ENCODE results near the gene DMBX1. TPM values are rescaled to one million over a fixed set of nuclear protein-coding genes. Genes with fewer than 3 reads are reported as not detected.
A peak's percentile ranks its signal among the peaks of the same experiment; 100 is the strongest.

Gene DMBX1
- total RNA-seq, 1 donor = not detected

DNA sequence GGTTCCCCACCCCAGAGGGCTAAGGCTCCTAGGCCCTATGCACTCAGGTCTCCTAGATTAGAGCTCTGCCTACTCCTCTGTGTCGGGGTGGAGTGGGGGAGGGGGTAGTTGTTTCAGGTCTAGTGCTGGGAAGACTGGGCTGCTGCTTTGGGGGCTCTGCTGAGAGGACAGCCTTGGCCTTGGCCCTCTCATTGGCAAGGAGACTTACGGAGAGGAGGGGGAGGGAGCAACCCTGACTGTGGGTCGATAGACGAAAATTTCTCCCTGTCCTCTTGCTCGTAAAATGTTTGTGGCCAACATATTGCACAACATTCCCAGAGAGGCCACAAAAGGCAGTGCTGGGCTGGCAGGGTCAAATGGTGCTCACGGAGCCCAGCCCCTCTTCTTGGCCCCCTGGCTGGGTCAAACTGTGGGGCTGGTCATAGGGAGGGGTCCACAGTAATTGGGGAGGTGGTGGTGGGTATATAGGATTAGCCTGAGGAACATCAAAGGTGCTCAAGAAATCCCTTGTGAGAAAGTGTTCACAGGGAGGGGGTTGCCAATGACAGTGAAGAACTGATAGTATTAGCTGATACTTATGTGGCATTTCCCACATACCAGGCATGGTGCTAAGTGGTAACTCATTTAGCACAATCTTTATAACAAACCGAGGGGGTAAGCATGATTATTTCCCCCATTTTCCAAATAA is 8.5 kb upstream of the DMBX1 start:
- no peak for DNase-seq (ENCODE audit: low read depth in 2 of 3, low spot score in 2 of 3)

GRCh38 chr1:46481961-46482360 is 7.7 kb upstream of the DMBX1 start:
- no peak for DNase-seq (ENCODE audit: low read depth in 2 of 3, low spot score in 2 of 3)

GRCh38 chr1:46483589-46483988 is 6.0 kb upstream of the DMBX1 start:
- no peak for DNase-seq (ENCODE audit: low read depth in 2 of 3, low spot score in 2 of 3)

GRCh38 chr1:46484783-46485490 is 4.7 kb upstream of the DMBX1 start:
- DNase-seq (ENCODE audit: low read depth in 2 of 3, low spot score in 2 of 3) = no peak

- peak in 1 of 3 donors; percentile 18 for DNase-seq (ENCODE audit: low read depth in 2 of 3, low spot score in 2 of 3)
Measured at GRCh38 chr1:46485564-46486431, 3.8 kb upstream of the DMBX1 start.

DNA sequence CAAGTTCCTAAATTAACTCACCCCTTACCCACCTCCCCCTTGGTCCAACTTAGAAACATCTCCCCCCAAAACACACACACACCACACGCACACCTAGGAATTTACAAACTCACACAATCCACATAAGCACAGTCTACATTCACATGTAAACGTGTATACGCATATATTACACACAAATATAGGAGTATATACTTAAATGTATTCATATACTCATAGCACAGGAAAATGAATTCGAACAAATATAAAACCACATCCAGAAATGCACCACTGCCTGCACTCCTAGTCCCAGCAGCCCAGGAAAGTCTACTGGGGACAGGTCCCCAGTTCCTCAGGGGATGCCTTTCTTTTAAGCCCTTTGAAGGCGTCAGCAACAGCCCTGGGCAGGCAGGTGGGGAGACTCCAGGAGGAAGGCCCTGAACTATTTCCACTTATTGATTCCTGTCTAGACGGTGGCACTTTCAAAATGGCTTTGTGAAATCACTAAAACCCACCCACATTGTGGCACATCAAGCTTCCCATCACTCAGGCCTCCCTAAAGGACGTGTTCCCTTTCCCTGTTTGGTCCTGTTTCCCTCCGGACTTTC is 3.1 kb upstream of the DMBX1 start:
- no peak for DNase-seq (ENCODE audit: low read depth in 2 of 3, low spot score in 2 of 3)

- peak in 2 of 3 donors; percentile 30 to 48 for DNase-seq (ENCODE audit: low read depth in 2 of 3, low spot score in 2 of 3)
Measured at GRCh38 chr1:46487818-46488218, 1.8 kb upstream of the DMBX1 start.

GRCh38 chr1:46488343-46489168 is 1.1 kb upstream of the DMBX1 start:
- peak in 2 of 3 donors; percentile 29 to 33 for DNase-seq (ENCODE audit: low read depth in 2 of 3, low spot score in 2 of 3)

- no peak for DNase-seq (ENCODE audit: low read depth in 2 of 3, low spot score in 2 of 3)
Measured at GRCh38 chr1:46489169-46489637, 433 bp upstream of the DMBX1 start.

- no peak for DNase-seq (ENCODE audit: low read depth in 2 of 3, low spot score in 2 of 3)
Measured at GRCh38 chr1:46490406-46490655, 695 bp downstream of the DMBX1 start.

DNA sequence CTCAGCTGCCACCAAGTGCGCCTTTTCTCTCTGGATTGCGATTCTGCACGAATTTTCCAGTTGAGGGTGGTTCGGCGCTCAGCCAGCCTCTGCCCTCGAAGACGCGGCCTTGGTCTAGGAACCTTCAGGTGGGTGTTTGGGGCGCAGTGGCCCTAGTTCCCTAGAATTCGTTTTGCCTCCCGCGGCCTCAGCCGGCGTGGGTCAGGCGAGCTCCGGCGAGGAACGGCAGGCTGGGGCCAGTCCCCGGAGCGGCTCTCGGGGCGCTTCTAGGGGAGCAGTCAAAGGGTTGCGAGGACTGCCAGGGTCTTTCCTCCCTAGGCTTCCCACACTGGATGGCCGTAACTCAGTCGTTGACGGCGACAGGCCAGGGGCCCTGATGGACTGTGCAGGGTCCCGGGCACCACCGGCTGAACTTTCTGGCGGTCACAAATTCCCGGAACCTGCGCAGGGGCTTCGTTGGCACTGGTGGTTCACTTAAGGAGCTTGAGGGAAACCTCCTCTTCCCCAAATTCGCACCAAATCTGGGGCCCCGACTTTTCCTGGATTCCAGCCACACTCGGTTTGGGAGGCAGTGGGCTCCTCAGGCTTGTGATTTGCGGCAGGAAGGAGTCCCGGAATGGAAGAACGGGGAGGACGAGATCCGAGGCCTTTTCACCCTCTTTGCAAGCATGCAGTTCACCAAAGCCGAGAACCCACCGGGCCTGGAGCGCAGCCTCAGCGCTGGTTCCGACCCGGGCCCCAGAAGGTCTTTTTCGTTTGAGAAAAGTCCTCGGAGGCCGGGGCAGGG is 1.2 kb downstream of the DMBX1 start:
- peak in 2 of 3 donors; percentile 38 for DNase-seq (ENCODE audit: low read depth in 2 of 3, low spot score in 2 of 3)

DNA sequence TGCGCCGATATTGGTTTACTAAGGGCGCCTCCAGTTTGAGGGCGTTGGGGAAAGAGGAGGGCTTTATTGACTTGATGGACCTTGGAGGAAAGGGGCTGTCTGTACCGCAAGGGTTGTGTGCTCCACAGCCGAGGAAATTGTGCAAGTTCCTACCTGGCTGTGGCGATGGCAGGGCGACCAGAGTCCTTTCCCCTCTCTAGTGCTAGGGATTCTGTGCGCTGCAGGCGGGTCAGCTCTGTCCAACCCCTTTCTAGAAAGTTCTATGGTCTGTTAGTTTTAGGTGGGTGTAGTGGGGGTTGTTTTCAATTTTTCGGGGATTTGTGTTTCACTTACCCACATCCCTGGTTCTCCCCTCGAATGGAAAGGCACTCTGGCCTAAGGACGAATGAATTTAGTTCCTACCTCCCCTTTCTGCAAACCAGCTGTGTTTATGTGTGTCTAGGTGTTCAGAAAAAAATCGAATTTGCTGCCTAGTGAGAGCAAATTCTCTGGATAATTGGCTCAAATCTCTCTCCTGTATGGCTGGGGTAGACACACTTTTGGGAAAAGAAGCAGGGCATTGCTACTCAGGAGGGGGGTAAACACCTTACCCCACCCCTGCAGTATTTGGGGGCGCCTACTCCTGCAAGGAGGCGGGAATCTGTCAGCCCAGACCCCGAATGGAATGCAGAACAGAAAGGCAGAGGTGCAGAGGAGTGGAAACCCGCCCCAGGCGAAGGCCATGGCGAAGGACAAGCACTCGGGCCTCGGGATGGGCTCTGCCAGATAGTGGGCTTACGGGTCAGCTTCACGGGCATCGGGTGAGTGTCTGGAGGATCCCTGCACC is 2.0 kb downstream of the DMBX1 start:
- DNase-seq (ENCODE audit: low read depth in 2 of 3, low spot score in 2 of 3) = peak in 1 of 3 donors; percentile 36

- peak in 1 of 3 donors; percentile 16 for DNase-seq (ENCODE audit: low read depth in 2 of 3, low spot score in 2 of 3)
Measured at GRCh38 chr1:46492269-46492853, 2.7 kb downstream of the DMBX1 start.

GRCh38 chr1:46492871-46493270 is 3.2 kb downstream of the DMBX1 start:
- no peak for DNase-seq (ENCODE audit: low read depth in 2 of 3, low spot score in 2 of 3)

- DNase-seq (ENCODE audit: low read depth in 2 of 3, low spot score in 2 of 3) = no peak
Measured at GRCh38 chr1:46493316-46494032, 3.8 kb downstream of the DMBX1 start.

DNA sequence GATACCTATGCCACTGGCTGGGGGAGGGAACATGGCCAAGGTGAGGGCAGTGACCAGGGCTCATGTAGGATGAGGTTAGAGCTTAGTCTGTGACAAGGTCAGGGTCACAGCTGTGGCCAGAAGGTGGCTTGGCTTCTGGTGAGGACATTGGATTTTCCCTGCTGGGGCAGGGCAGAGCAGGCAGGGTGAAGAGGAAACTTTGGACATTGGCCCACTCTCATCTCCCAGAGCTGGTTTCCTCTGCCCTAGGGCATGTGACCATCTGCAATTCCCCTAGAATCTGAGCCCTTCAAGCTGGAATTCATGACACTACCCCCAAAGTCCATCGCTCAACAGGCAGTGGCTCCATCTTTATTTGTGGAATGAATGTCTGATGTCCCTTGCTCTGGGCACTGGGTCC is 5.3 kb downstream of the DMBX1 start:
- DNase-seq (ENCODE audit: low read depth in 2 of 3, low spot score in 2 of 3) = no peak

DNA sequence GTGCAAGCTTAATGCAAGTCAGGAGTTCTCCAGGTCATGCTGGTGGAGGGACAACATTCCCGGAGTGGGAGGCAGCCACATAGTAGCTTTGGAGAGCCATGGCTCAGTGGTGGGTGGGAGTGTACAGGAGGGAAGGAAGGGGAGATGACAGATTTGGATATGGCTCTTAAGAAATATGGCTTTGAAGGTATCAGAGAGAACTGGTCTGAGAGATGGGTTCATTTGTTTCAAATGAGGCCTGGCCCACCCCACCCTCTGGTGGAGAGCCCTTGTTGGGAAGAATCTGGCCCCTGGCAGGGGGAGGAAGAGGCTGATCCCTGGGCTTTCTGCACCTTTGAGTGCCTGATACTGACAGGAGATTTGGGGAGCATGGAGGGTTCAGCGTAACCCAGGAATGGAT is 6.1 kb downstream of the DMBX1 start:
- DNase-seq (ENCODE audit: low read depth in 2 of 3, low spot score in 2 of 3) = no peak

DNA sequence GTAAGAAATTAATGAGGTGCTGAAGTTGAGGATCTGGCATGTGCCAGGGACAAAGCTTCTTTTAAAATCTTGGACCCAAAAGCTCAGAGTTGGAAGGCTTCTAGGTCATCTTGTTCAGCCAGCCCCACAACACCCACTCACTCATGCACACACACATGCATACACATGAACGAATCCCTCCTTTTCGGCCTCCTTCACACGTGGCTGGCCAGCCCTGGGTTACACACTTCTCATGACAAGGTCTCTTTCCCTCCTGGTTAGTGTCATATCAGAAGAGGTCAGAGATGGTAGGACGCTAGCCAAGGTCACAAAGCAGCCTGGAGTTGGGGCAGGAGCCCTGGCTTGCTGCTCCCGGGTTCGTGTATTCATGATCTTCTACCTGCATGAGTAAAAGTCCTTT is 6.9 kb downstream of the DMBX1 start:
- DNase-seq (ENCODE audit: low read depth in 2 of 3, low spot score in 2 of 3) = no peak
